NCI-H1092 (cell line): Measurements from ENCODE around the gene TTC5.
"Not testable (repeated sequence)": the region's sequence is repeated elsewhere in the genome, so short reads cannot be mapped to it uniquely, and the experiment has no call there.

Experiments used
- DNase-seq: peaks from one replicate; lab custom pipeline; 2025; lab: John Stamatoyannopoulos, UW

Gene TTC5

GRCh38 chr14:20302042-20302755 lies 3.6 kb downstream of the TTC5 start:
- no peak for DNase-seq

- DNase-seq: no peak
Observed at GRCh38 chr14:20295067-20295466, 10.7 kb downstream of the TTC5 start.

- DNase-seq: no peak
Observed at GRCh38 chr14:20294636-20295035, 11.1 kb downstream of the TTC5 start.

- not testable (repeated sequence) for DNase-seq
Observed at GRCh38 chr14:20281998-20282397, 23.8 kb downstream of the TTC5 start.

- not testable (repeated sequence) for DNase-seq
Observed at GRCh38 chr14:20280265-20280664, 25.5 kb downstream of the TTC5 start.

GRCh38 chr14:20278414-20278813 lies 27.3 kb downstream of the TTC5 start:
- DNase-seq: no peak

GRCh38 chr14:20277409-20277808 lies 28.3 kb downstream of the TTC5 start:
- no peak for DNase-seq

- no peak for DNase-seq
Observed at GRCh38 chr14:20274062-20274461, 31.7 kb downstream of the TTC5 start.

GRCh38 chr14:20264361-20264760 lies 41.4 kb downstream of the TTC5 start:
- DNase-seq: not testable (repeated sequence)

GRCh38 chr14:20262642-20263128 lies 43.1 kb downstream of the TTC5 start:
- no peak for DNase-seq

GRCh38 chr14:20247646-20248246 lies 58.0 kb downstream of the TTC5 start:
- no peak for DNase-seq
